Thyroid gland (tissue), 4 donors: ENCODE results near the gene SLC37A2. TPM values are rescaled to one million over a fixed set of nuclear protein-coding genes. Genes with fewer than 3 reads are reported as not detected.
"Not testable (repeated sequence)": the region's sequence is repeated elsewhere in the genome, so short reads cannot be mapped to it uniquely, and the experiment has no call there.

Experiments
- DNase-seq, 2 donors: peaks; one replicate each; pipeline ENCODE4 v3.0.0-alpha.2; 2019
- H3K27ac ChIP-seq, 3 donors: fragments of 200-600 bp; sonication (generic); 1 replicate in 2 of 3; 2 replicates in 1 of 3; pipeline ENCODE4 v1.5.1; 2016 to 2019; ENCODE audit warnings: mild to moderate bottlenecking in 1 of 3, moderate library complexity in 1 of 3
- H3K27me3 ChIP-seq: fragments of 200-600 bp; sonication (generic); one replicate; pipeline ENCODE4 v1.5.1; 2019
- H3K36me3 ChIP-seq, 2 donors: fragments of 200-600 bp; sonication (generic); one replicate each; pipeline ENCODE4 v1.5.1; 2016 to 2019
- H3K4me1 ChIP-seq, 2 donors: fragments of 200-600 bp; sonication (generic); one replicate each; pipeline ENCODE4 v1.5.1; 2017 to 2019
- H3K4me3 ChIP-seq, 3 donors: fragments of 200-600 bp; sonication (generic); replicated peaks in 1 of 3; 1 replicate in 2 of 3; 2 replicates in 1 of 3; pipeline ENCODE4 v1.5.1; 2016; ENCODE audit warnings: mild to moderate bottlenecking in 1 of 3
- H3K9me3 ChIP-seq: fragments of 200-600 bp; sonication (generic); one replicate; pipeline ENCODE4 v1.5.1; 2017
- POLR2A ChIP-seq, 2 donors: fragments of 450-650 bp; IDR thresholded peaks; one replicate each; pipeline ENCODE4 v1.6.1; 2017; ENCODE audit warnings: antibody characterized with exemption in 2 of 2, mild to moderate bottlenecking in 2 of 2, moderate library complexity in 1 of 2
- WGBS, 2 donors: methylation state at CpG; one replicate each; pipeline ENCODE4 v1.1.5; 2017; 5-methylcytosine and 5-hydroxymethylcytosine counted together
- intact Hi-C: fragments of 100-400 bp; cut with DNase I; formaldehyde crosslinking; loops from one replicate; pipeline ENCODE4 v1.15.1; 2023
- total RNA-seq, 4 donors: library from RNA; depleted of rRNA; stranded (reverse); fragments of >200 nt; gene quantifications; one replicate each; pipeline ENCODE4 v1.2.3, GENCODE V29; 2016
- TF ChIP-seq, protein P1 (sequence below), 6 experiments: fragments of 200-600 bp in 3 of 6; fragments of 450-650 bp in 3 of 6; sonication (generic) in 3 of 6; IDR thresholded peaks; one replicate each; pipeline ENCODE4 v1.5.1; 2016 to 2019; ENCODE audit warnings: antibody characterized with exemption in 6 of 6, mild to moderate bottlenecking in 2 of 6, inconsistent platforms in 1 of 6, moderate library complexity in 1 of 6

Gene SLC37A2
- total RNA-seq, 4 donors from 2014 or later, result 2.1 to 3.6 (median 3.4) TPM

DNA sequence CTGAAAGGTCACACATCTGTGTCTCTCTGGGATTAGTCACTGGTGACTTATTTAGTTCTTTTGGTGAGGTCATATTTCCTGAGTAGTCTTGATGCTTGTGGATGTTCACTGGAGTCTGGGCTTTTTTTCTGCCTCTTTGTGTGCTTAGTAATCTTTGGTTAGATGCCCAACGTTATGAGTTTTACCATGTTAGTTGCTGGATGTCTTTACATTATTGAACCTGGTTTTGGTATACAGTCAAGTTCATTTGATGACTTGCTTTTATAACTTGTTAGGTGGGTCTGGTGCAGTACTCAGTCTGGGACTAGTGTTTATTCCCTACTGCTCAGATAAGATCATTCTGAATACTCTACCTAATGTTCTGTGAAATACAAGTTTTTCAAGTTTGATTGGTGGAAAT, 26.2 kb upstream of the SLC37A2 start:
- no peaks in the 10 kb centered on the region for H3K9me3 ChIP-seq
- no peaks in the 10 kb centered on the region for H3K36me3 ChIP-seq
- H3K27ac ChIP-seq, result no peak overlapping the region
- 57 to 83% methylated on average over 1 of the region's 1 CpG for WGBS, 2 donors
- H3K4me3 ChIP-seq, result no peak overlapping the region
- no peaks in the 10 kb centered on the region for H3K27me3 ChIP-seq
- no peak for DNase-seq
- intact Hi-C loops, result no loop called here
- TF ChIP-seq, protein P1, sequence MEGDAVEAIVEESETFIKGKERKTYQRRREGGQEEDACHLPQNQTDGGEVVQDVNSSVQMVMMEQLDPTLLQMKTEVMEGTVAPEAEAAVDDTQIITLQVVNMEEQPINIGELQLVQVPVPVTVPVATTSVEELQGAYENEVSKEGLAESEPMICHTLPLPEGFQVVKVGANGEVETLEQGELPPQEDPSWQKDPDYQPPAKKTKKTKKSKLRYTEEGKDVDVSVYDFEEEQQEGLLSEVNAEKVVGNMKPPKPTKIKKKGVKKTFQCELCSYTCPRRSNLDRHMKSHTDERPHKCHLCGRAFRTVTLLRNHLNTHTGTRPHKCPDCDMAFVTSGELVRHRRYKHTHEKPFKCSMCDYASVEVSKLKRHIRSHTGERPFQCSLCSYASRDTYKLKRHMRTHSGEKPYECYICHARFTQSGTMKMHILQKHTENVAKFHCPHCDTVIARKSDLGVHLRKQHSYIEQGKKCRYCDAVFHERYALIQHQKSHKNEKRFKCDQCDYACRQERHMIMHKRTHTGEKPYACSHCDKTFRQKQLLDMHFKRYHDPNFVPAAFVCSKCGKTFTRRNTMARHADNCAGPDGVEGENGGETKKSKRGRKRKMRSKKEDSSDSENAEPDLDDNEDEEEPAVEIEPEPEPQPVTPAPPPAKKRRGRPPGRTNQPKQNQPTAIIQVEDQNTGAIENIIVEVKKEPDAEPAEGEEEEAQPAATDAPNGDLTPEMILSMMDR (IDR thresholded peaks at IDR 0.05), result no peak
- TF ChIP-seq POLR2A (IDR thresholded peaks at IDR 0.05), result no peak
- no peaks in the 10 kb centered on the region for H3K4me1 ChIP-seq

DNA sequence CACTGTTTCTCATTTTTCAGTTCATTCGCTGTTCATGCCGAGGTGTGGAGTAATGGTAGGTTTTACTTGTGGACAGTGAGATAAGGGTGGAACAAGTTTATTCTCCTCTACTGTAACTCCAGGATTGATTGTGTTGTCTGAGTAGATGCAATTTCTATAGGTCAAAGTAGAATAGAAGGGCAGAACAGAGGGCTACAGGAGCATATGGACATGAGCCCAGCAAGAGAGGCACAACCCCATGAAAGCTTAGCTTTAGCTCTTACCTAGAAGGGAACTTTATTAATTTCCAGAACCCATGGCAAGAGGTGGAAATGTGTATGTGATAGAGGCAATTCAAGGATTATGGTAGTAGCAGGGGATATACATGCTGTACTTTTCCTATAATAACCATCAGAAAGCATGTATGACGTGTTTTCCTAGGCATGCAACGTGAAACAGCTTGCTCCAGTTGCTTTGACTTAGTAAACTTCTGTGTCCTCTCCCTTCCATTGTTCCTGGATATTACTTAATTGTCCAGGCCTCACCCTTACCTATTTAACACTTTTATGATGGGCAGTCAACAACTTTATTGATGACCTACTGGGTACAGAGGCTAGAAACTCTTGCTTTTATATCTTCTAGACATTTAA, 13.8 kb upstream of the SLC37A2 start:
- Histone ChIP-seq H3K36me3 (no peaks in the 10 kb centered on the region), H3K27me3 (no peaks in the 10 kb centered on the region), H3K4me1 (no peaks in the 10 kb centered on the region), H3K9me3 (no peaks in the 10 kb centered on the region), H3K27ac (no peak overlapping the region), H3K4me3 (no peak overlapping the region)
- intact Hi-C loops, result no loop called here
- WGBS, 2 donors, result 97 to 98% methylated on average over 4 of the region's 4 CpGs
- TF ChIP-seq POLR2A (IDR thresholded peaks at IDR 0.05), result no peak
- TF ChIP-seq, protein P1 (IDR thresholded peaks at IDR 0.05), result no peak
- DNase-seq, result no peak

DNA sequence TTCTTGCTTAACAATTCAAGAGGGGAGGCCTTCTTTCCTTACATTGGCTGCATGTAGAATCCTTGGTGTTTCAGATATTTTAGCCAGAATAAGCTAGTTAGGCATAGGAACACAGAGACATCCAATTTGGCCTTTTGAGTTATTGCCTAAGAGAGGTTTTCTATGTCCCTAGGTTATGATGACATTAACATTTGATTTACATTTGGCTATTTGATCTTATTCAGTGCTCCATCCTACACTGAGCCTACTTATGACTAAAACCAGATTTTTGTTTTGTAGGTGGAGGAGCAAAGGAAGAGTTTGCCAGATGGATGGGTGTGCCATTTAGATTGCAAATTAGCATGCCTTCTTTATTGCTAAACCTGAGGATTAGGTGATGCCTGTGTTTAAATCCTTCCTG, 11.1 kb upstream of the SLC37A2 start:
- TF ChIP-seq POLR2A (IDR thresholded peaks at IDR 0.05), result no peak
- TF ChIP-seq, protein P1 (IDR thresholded peaks at IDR 0.05), result no peak
- H3K9me3 ChIP-seq, result no peaks in the 10 kb centered on the region
- H3K4me1 ChIP-seq, result no peaks in the 10 kb centered on the region
- no peaks in the 10 kb centered on the region for H3K27me3 ChIP-seq
- H3K36me3 ChIP-seq, result no peaks in the 10 kb centered on the region
- no peak overlapping the region for H3K4me3 ChIP-seq
- intact Hi-C loops, result no loop called here
- H3K27ac ChIP-seq, result no peak overlapping the region
- no peak for DNase-seq

DNA sequence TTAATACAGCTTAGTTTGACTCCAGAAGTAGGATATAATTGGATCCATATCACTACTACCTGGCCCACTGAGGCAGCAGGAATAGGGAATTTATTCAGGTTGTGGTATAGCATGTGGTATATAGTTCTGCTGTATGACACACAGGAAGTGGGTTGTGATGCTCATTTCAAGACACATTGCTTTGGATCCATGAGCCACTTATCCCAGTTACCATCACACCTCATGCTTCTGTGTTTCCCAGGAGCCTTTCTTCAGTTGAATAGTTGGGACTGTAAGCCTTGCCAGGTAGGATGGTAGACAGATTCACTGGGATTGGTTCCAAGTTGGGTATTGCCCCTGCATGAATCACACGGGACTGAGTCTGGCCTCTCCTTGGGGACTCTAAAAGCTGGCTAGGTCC, 9.9 kb upstream of the SLC37A2 start:
- H3K36me3 ChIP-seq, result no peaks in the 10 kb centered on the region
- 77 to 90% methylated on average over 1 of the region's 1 CpG for WGBS, 2 donors
- TF ChIP-seq, protein P1 (IDR thresholded peaks at IDR 0.05), result no peak
- TF ChIP-seq POLR2A (IDR thresholded peaks at IDR 0.05), result no peak

DNA sequence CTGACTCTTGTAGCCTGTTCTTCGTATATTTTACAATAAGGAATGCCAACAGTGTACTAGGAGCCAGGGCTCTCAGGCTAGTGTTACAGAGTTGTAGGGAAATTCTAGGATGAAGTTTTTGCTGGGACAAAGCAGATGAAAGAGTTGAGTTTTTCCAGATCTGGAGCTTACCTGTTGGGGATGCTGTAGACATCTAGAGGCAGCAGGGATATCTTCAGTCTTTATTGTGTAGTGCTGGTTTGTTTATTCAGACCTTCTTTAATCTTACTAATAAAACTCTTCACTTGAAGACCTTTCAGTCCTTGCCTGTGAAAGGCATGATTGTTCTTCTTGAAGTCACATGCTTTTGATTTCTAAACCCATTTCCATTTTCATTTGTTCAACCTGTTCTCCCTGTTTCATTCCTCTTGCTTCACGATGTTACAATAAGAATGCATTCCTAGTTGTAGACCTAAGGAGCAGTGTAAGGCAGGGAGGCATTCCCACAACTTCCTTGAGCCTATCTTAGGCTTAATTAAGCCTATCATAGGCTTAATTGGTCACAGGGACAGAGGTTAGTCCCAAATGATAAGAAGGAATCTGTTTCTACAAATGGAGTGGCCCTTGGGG, 7.9 kb upstream of the SLC37A2 start:
- Histone ChIP-seq H3K27ac (no peak overlapping the region), H3K9me3 (no peaks in the 10 kb centered on the region), H3K36me3 (no peaks in the 10 kb centered on the region), H3K4me3 (no peak overlapping the region), H3K4me1 (no peaks in the 10 kb centered on the region), H3K27me3 (no peaks in the 10 kb centered on the region)
- intact Hi-C loops, result no loop called here
- 41 to 52% methylated on average over 2 of the region's 2 CpGs for WGBS, 2 donors
- TF ChIP-seq POLR2A (IDR thresholded peaks at IDR 0.05), result no peak
- TF ChIP-seq, protein P1 (IDR thresholded peaks at IDR 0.05), result no peak
- no peak for DNase-seq

More for the DNA sequence above, 9.9 kb upstream of the SLC37A2 start:
- no peak for DNase-seq
- no peaks in the 10 kb centered on the region for H3K4me1 ChIP-seq
- H3K9me3 ChIP-seq, result no peaks in the 10 kb centered on the region
- no peak overlapping the region for H3K4me3 ChIP-seq
- no peaks in the 10 kb centered on the region for H3K27me3 ChIP-seq
- intact Hi-C loops, result no loop called here
- H3K27ac ChIP-seq, result no peak overlapping the region

DNA sequence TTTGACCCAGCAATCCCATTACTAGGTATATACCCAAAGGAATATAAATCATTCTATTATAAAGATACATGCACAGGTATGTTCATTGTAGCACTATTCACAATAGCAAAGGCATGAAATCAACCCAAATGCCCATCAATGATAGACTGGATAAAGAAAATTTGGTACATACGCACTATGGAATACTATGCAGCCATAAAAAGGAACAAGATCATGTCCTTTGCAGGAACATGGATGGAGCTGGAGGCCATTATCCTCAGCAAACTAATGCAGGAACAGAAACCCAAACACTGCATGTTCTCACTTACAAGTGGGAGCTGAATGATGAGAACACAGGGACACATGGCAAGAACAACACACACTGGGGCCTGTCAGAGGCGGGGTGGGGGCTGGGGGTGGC, 7.0 kb upstream of the SLC37A2 start:
- 98 to 99% methylated on average over 2 of the region's 2 CpGs for WGBS, 2 donors
- H3K4me3 ChIP-seq, DNase-seq, H3K27me3 ChIP-seq, H3K27ac ChIP-seq, H3K36me3 ChIP-seq, H3K9me3 ChIP-seq, H3K4me1 ChIP-seq, intact Hi-C loops: not testable (repeated sequence)
